NCI-H524 (cell line): Measurements from ENCODE around the gene GPALPP1.
"Not testable (repeated sequence)": the region's sequence is repeated elsewhere in the genome, so short reads cannot be mapped to it uniquely, and the experiment has no call there.

ENCODE experiments used
- DNase-seq, 2 experiments: peaks; one replicate each; lab custom pipeline; 2025; lab: John Stamatoyannopoulos, UW

Gene GPALPP1

GRCh38 chr13:44989071-44989889 lies at the start of gene GPALPP1, which contains the start of gene NUFIP1:
GPALPP1 (plus strand) TSS chr13:44989538; CDS start chr13:44989655, 117 bp downstream.
NUFIP1 (minus strand) TSS chr13:44989471; CDS start chr13:44989436, 35 bp downstream.
- DNase-seq: peak; percentile 74 to 84

- not testable (repeated sequence) for DNase-seq
Observed at GRCh38 chr13:44943411-44943810, 45.9 kb upstream of the GPALPP1 start.

- no peak for DNase-seq
Observed at GRCh38 chr13:44951184-44951583, 38.2 kb upstream of the GPALPP1 start.

- DNase-seq: no peak
Observed at GRCh38 chr13:44952671-44953070, 36.7 kb upstream of the GPALPP1 start.

GRCh38 chr13:44954224-44954623 lies 35.1 kb upstream of the GPALPP1 start:
- DNase-seq: no peak

GRCh38 chr13:44955406-44955805 lies 33.9 kb upstream of the GPALPP1 start:
- no peak for DNase-seq

GRCh38 chr13:44961997-44962396 lies 27.3 kb upstream of the GPALPP1 start:
- no peak for DNase-seq

GRCh38 chr13:44967704-44968433 lies 21.5 kb upstream of the GPALPP1 start:
- DNase-seq: no peak

- DNase-seq: no peak
Observed at GRCh38 chr13:44968434-44968815, 20.9 kb upstream of the GPALPP1 start.

GRCh38 chr13:44969551-44970484 lies 19.5 kb upstream of the GPALPP1 start:
- peak in 1 of 2 experiments; percentile 59 for DNase-seq

GRCh38 chr13:44971656-44972595 lies 17.4 kb upstream of the GPALPP1 start:
- DNase-seq: no peak

- DNase-seq: peak in 1 of 2 experiments; percentile 30
Observed at GRCh38 chr13:44972956-44973581, 16.3 kb upstream of the GPALPP1 start.

GRCh38 chr13:44974056-44974793 lies 15.1 kb upstream of the GPALPP1 start:
- no peak for DNase-seq

GRCh38 chr13:44976196-44976595 lies 13.1 kb upstream of the GPALPP1 start:
- DNase-seq: no peak

- DNase-seq: no peak
Observed at GRCh38 chr13:44976949-44977583, 12.3 kb upstream of the GPALPP1 start.

- no peak for DNase-seq
Observed at GRCh38 chr13:44978328-44978727, 11.0 kb upstream of the GPALPP1 start.

GRCh38 chr13:44989941-44990340 lies 603 bp downstream of the GPALPP1 start:
- DNase-seq: no peak

GRCh38 chr13:45003417-45003816 lies 14.1 kb downstream of the GPALPP1 start:
- no peak for DNase-seq

- no peak for DNase-seq
Observed at GRCh38 chr13:45004096-45004495, 14.8 kb downstream of the GPALPP1 start.
